Measurements from ENCODE around the gene TMIE.

TMIE gene

DNA sequence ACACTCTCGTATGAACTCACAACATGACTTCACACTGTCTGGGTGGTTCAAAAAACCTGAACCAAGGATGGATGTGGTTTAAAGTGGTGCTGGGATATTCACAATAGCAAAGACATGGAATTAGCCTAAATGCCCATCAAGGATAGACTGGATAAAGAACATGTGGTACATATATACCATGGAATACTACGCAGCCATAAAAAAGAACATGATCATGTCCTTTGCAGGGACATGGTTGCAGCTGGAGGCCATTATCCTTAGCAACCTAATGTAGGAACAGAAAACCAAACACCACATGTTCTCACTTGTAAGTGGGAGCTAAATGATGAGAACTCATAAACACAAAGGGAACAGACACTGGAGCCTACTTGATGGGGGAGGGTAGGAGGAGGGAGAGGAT is 19.8 kb downstream of the TMIE start:
- DNase-seq (ENCODE audit: extremely low read depth, low read depth): no peak
- TF ChIP-seq, protein P1, sequence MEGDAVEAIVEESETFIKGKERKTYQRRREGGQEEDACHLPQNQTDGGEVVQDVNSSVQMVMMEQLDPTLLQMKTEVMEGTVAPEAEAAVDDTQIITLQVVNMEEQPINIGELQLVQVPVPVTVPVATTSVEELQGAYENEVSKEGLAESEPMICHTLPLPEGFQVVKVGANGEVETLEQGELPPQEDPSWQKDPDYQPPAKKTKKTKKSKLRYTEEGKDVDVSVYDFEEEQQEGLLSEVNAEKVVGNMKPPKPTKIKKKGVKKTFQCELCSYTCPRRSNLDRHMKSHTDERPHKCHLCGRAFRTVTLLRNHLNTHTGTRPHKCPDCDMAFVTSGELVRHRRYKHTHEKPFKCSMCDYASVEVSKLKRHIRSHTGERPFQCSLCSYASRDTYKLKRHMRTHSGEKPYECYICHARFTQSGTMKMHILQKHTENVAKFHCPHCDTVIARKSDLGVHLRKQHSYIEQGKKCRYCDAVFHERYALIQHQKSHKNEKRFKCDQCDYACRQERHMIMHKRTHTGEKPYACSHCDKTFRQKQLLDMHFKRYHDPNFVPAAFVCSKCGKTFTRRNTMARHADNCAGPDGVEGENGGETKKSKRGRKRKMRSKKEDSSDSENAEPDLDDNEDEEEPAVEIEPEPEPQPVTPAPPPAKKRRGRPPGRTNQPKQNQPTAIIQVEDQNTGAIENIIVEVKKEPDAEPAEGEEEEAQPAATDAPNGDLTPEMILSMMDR (IDR thresholded peaks at IDR 0.05; ENCODE audit: low read depth, low read length): no peak

DNA sequence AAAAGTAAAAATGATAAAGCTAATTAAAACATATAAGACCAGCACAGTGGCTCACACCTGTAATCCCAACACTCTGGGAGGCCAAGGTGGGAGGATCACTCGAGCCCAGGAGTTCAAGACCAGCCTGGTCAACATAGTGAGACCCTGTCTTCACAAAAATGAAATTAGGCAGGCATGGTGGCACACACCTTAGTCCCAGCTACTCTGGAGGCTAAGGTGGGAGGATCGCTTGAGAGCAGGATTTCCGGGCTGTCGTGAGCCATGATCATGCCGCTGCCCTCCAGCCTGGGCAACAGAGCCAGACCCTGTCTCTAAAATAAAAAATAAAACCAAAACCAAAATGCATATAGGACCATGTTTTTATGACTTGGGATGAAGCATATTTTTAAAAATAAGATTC is 21.3 kb downstream of the TMIE start:
- DNase-seq (ENCODE audit: extremely low read depth, low read depth): no peak
- TF ChIP-seq, protein P1 (IDR thresholded peaks at IDR 0.05; ENCODE audit: low read depth, low read length): no peak

DNA sequence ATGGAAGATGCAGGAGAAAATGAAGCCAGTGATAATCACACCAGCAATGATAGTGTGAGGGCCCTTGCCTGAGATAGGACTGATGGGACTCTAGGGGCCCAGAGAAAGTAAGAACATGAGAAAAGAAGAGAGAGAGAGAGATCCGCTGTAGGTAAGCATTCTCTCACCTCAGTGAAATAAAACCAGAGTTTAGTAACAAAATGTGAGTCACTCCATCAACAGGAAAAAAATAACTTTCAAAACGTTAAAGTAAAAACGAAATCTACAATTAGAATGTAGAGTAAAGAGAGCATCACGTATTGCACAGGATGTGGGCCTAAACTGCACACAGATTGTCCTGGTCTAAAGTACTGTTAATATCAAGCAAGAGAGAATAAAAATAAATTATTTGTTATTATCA is 23.2 kb downstream of the TMIE start:
- TF ChIP-seq, protein P1 (IDR thresholded peaks at IDR 0.05; ENCODE audit: low read depth, low read length): no peak
- DNase-seq (ENCODE audit: extremely low read depth, low read depth): no peak

DNA sequence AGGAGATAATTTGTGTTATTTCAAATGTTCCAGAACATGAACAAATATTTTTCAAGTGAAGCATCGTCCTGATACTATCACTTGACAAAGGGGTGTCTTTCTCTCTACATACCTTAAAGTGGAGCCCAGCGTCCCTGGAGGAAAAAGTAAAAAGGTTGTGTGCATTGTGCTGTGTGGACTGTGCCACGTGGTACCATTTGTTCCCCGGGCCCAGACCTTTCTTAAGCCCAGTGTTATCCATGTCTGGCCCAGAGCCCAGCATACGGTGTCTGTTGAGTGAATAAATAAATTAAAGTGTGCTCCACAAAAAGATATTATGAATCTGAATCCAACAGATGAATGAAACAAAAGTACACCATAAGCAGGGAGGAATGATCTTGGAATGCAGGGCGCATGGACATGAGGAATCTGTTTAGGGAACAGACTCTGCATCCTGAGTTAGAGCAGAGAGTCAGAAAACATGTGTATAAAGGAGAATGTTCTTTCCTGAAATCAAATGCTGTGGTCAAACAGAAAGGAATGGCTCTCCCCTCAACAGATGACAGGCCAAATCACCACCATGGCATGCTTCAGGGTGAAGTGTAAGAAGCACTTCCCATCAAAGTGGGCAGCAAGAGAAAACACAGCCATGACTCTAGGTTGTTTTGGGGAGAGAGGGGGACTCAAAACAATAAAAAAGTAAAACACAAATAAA is 24.6 kb downstream of the TMIE start:
- TF ChIP-seq, protein P1 (IDR thresholded peaks at IDR 0.05; ENCODE audit: low read depth, low read length): no peak
- no peak for DNase-seq (ENCODE audit: extremely low read depth, low read depth)

DNA sequence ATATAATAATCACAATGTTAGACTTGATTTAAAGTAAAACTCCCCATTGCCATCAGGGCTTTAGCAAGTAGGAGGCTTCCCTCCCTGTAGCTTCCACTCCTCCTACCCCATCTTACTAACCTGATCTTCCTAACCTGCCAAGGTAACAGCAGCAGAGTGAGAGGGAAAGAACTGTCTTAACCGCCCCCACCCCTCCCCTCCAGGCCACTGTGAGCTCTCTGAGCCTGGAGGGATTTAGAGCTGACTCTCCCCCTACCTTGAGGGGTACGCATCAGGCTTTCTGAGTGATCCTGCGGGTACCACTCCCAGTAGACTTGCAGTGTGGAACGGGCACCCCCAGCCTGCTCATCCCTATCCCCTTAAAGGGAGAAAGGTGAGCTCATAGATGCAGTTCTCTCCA is 27.8 kb downstream of the TMIE start:
- TF ChIP-seq, protein P1 (IDR thresholded peaks at IDR 0.05; ENCODE audit: low read depth, low read length): no peak
- DNase-seq (ENCODE audit: extremely low read depth, low read depth): no peak

DNA sequence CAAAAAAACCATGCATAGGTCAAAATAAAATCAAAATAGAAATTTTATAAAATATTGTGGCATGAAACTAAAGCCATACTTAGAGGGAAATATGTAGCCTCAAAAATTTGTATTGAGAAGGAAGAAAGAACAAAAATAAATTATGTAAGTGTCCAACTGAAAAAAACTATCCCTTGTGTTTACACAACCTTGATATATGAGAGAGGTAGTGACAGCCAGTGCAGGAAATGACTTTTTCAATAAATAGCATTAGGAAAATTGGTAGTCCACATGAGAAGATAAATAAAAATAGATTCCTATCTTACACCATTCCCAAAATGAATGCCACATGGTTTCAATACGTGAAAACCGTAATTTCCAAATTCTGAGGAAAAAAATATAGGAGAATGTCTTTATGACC is 29.6 kb downstream of the TMIE start:
- TF ChIP-seq, protein P1 (IDR thresholded peaks at IDR 0.05; ENCODE audit: low read depth, low read length): no peak
- DNase-seq (ENCODE audit: extremely low read depth, low read depth): no peak

DNA sequence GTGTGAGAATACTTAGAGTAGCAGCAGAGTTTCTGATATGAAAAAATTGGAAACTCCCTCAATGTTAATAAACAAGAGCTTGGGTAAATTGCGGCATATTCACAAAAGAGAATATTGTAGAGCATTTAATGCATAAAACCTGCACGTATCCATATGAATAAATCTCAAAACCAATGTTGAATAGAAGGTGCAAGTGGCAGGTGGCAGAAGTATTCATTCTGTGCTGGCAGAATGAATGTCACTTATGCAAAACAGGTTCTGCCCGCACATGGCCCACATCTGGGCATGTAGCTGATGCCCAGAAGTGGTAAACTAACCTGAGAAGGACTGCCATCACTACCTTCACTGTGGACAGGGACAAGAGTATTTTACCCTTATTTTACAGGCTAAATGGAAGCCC is 30.6 kb downstream of the TMIE start:
- TF ChIP-seq, protein P1 (IDR thresholded peaks at IDR 0.05; ENCODE audit: low read depth, low read length): no peak
- DNase-seq (ENCODE audit: extremely low read depth, low read depth): no peak

Measured in AG09319 (cell line).